Activated CD4-positive, alpha-beta T cell treated with anti-CD3 and anti-CD28 coated beads, Interleukin-2, amount 50 U/mL, for 48 hours (primary cell): ENCODE results near the gene PHACTR2.

Source experiments
- DNase-seq, 2 experiments: peaks; one replicate each; pipeline ENCODE4 v3.0.0-alpha.2; 2020

PHACTR2 gene

DNA sequence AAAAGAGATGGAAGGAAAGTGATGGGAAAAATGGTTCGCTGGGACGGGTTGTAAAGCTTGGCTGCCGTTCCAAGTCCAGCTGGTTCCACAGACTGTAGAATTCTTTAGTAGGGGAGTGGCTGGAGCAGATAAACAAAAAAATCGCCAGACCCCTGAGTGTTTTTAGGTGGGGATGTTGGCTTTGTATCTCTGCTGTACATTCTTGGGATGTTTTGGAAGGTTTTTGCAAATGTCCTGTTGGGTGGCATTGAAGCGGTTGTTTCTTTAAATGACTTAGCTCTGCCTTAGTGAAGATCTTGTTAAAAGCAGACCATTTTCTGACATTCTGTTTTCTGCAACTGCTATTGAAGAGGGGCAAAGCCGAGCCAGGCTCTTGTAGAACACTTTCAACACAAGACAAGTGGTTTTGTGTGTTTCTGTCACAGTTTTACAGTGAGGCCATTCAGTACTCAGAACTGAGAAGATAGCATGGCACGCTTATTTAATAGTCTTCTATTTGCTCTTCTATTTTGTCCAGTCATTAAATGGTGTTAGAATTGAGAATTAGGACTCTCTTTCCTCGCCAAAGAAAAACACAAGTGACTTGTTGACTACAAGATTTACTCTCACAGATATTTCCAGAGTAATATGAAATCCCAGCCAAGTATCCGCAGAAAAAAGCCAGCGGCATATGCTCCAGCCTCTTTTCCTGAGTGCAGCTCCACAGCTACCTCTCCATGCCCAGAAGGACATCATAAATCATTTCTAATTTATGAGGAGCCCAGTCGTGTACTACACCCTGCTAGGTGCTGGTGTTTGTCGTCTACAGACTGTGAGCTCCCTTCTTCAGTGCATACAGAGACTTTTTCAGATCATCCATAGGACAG, 65.8 kb downstream of the PHACTR2 start:
- no peak for DNase-seq

DNA sequence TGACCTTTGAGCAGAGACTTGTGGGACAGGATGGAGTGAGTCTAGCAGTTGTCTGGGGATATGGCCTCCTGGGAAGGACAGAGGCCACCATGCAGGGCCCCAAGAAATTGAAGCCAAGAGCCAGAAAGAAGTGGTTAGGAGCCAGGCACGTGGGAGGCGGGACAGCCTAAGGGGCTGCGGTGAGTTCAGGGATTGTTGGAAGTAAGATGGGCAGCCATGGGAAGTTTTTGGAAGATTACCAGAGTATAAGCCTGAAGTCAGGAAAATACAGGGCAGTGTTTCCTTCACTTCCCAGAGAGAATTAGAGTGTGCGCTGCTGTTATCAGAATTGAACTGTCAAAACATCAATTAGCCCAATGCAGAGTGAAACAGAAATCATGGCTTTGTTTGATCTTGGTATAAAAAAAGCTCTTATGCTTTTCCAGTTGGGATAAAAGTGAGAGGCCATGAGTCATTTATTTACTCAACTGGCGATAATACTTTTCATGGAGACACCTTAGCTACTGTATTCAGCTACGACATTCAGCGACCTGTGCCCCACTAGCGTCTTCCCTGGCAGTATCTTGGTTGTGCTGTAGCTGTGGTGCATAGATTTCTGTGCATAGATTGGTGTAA, 66.9 kb downstream of the PHACTR2 start:
- no peak for DNase-seq

DNA sequence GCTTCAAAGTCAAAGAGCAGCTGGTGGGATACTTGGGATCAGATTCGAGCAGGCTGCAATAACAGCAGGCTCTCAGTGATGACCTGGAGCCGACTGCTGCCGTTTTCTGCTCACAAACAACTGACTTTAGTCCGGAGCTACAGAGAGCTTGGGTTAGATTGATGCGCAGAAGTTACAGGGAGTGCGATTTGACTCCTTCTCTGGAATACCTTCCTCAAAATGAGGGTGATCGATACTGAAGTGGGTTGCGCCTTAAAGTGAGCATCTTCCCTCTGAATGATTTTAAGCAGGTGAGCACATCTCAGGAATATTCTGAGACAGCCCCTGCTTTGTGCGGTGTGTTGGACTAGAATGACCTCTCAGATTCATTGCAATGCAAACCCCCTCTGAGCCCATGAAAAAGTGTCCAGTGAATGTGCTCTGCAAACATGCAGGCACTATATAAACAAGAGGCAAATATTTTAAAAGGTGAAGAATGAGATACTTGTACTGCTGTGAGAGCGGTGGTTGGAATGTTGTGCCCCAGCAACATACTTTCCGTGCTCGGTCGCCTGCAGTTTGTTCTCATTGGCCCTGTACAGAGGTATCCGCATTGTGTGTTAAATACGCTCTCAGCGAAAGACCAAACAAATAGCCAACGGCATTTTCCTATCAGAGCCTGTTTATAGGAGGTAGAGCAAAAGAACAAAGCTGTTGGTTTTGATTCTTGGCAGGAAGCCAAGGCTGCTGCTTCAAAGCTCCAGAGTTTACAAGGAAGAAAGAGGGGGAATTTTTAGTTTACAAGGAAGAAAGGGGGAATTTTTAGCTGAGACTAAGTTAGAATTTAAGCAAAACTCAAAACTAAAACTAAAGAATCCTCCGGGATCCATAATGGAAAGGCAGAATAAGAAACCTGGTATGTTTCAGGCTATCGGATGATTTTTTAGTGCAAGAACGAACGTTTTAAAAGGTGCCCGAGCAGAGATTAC, 67.7 kb downstream of the PHACTR2 start:
- no peak for DNase-seq

DNA sequence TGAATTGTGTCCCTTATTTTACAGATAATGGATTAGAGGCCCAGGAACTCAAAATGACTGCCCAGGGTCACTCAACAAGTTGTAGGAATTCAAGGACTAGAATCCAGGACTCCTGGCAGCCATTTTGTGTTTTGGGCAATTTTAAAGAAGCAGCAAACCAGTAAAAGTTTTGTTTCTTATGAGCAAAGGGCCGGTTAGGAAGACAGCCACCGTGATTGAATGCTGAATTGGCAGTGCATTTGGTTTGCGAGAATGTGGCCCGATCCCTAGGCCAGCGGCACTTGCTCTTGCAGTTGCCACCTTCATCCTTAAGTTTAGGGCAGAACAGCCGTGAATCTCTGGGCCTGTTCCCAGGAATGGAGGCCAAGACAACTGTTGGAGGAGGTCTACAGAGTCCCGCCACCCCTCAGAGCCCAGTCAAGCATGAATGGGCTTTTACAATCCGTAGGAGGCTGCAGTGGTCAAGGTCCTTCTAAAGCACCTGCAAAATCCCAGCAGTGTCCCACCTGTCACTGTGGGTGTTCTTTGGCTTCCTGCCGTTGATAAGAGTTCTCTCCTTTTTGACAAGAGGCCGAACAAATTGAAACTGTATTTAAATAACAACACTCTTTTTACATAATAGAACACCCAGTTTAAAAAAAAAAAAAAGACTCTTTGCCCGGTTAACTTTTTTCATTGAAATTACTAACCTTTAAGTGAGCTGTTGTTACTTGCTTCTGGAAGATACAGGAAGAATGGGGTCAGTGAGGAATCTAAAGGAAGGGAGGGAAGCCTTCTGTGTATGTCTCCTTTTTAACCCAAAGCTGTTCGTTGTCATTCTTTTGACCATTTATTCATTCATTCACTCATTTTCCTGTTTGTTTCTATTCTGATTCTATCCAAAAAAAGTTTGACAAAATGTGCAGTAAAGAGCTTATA, 68.7 kb downstream of the PHACTR2 start:
- no peak for DNase-seq

DNA sequence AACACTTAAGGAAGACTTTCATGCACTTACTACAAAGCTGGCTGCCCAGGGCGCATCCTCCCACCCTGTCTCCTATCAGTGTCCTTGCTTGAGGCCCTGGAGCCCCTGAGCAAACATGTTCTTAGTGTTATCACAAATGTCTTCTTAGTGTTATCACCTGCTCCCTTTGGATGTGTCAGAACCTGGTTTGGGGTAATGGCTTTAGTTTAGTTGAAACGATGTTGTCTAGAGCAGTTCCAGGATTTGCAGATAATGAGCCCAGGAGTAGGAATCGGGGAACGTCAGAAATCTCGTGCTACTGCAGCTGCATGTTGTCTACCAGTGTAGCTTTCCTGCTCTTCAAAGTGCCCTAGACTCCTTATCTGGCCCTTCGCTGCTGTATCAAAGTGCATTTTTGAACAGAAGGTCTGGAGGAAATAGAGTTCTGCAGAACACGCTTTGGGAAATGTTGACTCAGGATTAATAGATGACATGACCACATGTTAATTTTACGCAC, 69.6 kb downstream of the PHACTR2 start:
- DNase-seq, result no peak

DNA sequence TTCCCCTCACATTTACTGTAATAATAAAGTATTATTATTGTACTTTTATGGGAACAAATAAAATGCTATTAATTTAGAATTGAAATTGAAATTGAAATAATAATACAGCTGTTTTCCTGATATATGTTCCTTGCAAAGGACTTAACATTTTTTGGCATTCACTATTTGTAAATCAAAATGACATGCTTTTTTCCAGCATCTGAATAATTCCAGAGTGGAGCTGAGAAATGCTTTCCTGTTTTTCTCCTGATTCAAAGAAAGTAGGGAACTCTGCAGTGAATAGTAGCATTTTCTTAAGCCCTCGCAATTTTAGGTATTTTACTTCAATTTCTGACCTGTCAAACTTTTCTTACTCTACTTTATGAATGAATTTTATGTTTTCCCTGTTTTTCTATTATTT, 72.1 kb downstream of the PHACTR2 start:
- no peak for DNase-seq

DNA sequence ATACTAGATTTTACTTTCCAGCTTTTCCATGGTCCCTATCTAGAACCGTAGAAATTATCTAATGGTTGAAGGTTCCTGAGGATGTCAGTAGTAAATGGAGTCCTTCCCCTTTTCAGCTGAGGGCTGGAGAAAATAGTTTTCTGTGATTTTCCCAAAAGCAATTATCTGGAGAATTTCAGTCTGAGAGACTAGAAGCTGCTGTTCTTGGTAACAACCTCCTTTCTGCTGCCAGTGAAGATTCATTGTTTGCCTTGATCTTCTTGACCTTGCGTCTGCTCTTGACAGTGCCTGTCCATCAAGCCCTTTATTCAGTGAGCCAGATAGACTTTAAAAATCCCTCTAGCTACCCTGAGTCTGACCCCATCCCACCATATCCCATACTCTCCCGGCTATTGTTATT, 73.1 kb downstream of the PHACTR2 start:
- DNase-seq, result no peak

DNA sequence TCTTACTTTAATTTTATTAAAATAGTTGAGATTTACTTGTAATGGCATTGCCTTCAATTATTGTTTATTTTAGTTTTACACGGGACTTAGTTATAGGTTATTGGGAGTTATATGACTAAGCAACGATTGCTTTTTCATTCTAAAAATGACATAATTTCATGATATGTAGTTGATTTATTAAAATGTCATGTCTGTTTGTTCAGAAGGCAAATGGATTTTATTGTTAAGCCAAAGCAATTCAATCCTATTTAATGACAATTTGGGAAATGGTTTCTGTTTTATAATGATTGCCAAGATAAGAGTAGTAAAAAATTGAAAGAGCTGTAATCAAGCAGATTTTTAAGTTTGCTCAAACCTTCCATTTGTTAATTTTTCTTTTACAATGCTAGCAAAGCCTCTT, 74.7 kb downstream of the PHACTR2 start:
- DNase-seq, result no peak

DNA sequence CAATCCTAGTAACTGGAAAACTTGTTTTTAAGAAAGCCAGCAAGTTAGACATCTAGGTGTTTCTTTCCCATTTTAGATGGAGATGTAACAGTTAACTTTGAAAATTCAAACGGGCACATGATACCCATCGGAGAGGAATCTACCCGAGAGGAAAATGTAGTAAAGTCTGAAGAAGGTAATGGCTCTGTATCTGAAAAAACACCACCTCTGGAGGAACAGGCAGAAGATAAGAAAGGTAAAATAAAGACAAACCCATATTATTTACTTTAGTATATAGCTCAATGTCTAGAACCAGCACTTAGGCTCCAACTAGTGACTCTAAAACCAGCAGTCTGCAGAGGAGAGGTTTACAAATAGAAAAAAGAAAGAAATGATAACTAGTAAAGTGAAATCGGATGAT, 75.9 kb downstream of the PHACTR2 start:
- DNase-seq, result no peak

DNA sequence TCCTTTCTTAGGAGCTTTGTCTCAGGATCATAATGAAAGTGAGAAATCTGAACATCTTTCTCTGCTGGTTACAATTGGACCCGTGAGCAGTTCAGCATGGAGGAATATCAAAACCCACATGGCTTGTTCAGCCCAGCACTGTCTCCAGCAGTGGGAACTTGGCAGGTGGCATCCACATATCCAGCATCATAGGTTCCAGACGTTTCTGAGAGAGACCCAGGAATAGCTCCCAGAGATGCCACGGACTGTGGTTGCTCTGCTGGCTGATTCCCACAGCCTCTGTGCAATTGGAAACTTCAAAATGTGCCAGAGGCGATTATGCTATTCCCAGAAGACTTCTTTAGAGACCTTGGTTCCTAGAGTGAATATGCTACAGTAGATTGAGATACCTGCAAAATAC, 76.4 kb downstream of the PHACTR2 start:
- no peak for DNase-seq

DNA sequence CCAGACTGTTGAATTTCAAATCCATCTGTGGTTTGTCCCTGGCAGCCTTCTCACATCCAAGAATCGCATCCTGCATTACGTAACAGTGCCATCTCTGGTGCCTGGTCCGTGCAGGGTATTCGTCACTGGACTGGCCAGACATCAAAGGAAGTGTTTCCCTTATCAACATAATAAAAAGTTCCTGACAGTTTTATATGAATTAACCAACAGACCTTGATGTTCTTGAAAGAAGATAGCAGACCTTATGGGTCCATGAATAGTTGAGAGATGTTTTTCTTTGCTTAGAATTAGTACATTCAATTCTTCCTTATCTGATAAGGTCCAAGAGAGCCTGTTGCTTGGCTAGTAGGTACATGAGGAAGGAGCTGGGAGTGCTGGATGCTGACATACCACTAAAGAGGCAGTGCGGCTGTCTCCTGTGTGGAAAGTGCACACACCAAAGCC, 77.6 kb downstream of the PHACTR2 start:
- DNase-seq, result no peak

DNA sequence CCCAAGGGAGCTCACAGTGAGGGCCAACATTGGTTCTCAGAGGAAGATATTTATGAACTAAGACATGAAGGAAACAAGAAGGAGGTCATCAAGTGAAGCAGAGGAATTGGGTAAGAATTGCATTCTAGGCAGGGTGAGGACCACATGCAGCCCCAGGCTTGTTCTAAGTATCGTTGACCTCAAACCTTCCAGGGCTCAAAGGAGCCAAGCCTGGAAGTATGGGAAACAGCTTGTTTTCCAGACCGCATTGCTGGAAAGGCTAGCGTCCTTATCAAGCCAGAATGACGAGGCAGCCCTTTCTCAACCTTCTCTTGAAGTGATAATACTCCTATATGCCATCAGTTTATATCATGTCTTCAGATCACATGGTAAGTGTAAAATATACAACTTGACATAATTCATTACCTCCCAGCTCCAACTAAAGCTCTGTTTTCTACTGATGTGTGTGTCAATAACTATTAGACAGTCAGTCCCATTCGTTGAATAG, 79.6 kb downstream of the PHACTR2 start:
- no peak for DNase-seq

DNA sequence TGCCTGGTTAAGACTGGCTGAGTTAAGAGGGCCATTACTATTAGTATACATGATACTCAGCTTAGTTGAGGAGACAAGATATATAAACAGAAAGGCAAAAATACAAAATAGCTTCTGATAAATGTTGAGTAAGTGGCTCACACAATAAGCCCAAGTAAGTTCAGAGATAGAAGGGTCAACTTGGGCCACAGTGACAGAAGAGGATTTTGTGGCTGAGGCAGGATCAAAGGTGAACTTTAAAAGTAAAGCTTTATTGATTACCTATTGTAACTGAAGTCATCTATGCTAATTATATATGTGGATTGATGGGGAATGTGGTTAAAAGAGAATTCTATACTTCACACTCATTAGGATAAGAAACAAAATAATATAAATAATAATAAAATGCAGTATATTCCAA, 80.8 kb downstream of the PHACTR2 start:
- DNase-seq, result no peak

DNA sequence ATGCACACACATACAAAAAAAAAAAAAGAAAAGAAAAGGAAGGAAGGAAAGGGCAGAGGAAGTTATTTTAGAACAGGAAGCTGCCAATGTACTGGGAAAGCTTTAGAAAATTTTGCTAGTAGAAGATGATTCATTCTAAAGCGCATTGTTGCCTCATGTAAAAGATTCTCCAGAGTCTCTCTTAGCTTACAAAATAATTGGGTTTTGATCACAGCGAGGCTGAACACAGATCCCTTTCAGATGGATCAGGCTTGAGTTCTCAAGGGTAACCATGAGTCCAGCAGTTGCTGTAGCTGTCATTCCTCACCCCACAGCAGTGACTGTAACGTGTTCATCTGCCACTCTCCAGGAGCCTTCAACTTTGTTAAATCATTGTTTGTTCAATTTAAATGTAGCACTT, 81.9 kb downstream of the PHACTR2 start:
- DNase-seq, result no peak

DNA sequence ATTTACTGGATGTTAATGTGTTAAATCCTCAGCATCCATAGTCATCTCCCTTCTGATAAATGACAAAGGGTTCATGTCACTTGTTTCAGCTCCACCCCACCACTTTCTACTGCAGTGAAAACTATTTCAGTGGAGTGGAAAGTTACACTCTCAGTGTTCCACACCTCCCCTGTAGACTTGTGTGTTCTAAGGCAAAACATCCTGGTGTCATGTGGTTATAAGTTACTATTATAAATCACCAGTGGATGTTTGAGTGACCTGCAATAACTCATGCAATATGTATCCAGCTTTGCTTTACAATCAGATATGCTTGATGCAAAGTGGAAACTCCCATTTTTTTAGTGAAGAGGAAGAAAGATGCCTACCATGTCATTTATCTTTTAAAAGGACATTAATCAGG, 83.3 kb downstream of the PHACTR2 start:
- no peak for DNase-seq

DNA sequence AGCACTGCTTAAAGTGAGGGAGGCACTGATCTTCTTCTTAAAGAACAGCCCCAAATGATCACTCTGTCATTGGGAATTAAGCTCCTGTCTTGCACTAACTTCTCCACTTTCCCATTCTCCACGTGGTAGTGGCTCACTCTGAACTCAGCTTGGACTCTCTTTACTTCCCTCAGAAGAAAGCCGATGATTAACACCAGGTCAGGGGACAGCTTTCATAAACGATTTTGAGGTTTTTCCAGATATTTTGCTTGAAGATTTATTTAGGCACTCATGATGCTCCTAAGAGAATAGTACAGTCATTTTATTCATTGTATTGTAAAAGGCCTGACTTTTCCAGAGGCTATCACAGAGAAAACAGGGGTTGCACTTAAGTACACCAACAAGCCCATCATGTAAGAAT, 84.4 kb downstream of the PHACTR2 start:
- no peak for DNase-seq

DNA sequence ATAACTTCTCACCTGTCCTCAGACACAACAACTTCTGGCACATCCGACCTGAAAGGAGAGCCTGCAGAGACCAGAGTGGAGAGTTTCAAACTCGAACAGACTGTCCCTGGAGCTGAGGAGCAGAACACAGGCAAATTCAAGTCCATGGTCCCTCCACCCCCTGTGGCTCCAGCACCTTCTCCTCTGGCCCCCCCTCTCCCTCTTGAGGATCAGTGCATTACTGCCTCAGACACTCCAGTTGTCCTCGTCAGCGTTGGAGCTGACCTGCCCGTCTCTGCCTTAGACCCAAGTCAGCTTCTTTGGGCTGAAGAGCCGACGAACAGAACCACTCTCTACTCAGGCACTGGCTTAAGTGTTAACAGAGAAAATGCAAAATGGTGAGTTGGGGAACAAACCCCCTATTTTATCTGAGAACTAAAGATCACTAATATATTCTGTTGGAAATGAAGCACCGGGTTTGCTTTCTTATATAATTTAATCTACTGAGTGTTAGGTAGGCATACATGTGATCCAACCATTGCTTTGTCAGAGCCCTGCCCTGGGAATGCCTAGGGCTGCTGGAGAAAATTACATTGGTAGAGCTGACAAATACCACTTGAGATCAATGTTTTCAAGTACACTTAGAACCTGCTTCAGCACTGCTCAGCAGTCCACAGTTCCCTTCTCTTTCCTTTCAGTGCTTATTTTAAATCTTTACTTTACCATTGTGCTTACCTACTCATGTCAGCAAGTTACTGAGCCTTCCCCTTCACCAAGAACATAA, 87.8 kb downstream of the PHACTR2 start:
- DNase-seq, result no peak

DNA sequence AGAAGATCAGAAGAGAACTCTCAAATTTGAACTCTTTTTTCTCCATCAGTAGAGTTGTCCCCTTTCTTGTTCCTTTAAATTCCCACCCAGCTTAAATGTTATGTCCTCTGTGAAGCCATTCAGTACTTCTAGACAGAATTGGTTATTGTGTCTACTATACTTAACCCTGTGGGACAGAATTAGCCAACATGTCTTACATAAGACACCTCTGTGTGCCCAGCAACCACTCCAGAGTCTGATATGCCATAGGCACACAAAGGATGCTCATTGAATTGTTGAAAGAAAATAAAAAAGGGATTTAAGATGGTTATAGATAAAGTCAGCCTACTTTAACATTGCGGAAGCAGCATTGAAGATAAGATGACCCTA, 88.4 kb downstream of the PHACTR2 start:
- DNase-seq, result no peak

DNA sequence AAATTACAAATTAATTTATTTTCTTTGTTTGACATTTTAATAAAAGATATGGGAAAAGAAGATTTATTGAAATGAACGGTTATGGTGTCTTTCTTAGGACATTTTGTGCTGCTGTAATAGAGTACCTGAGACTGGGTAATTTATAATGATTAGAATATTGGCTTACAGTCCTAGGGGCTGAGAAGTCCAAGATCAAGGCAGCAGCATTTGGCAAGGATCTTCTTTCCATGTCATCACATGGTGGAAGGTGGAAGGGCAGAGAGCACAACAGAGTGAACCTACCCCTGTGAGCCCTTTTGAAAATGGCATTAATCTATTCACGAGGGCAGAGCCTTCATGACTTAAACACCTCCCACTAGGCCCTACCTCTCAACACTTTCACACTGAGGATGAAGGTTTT, 89.7 kb downstream of the PHACTR2 start:
- no peak for DNase-seq

DNA sequence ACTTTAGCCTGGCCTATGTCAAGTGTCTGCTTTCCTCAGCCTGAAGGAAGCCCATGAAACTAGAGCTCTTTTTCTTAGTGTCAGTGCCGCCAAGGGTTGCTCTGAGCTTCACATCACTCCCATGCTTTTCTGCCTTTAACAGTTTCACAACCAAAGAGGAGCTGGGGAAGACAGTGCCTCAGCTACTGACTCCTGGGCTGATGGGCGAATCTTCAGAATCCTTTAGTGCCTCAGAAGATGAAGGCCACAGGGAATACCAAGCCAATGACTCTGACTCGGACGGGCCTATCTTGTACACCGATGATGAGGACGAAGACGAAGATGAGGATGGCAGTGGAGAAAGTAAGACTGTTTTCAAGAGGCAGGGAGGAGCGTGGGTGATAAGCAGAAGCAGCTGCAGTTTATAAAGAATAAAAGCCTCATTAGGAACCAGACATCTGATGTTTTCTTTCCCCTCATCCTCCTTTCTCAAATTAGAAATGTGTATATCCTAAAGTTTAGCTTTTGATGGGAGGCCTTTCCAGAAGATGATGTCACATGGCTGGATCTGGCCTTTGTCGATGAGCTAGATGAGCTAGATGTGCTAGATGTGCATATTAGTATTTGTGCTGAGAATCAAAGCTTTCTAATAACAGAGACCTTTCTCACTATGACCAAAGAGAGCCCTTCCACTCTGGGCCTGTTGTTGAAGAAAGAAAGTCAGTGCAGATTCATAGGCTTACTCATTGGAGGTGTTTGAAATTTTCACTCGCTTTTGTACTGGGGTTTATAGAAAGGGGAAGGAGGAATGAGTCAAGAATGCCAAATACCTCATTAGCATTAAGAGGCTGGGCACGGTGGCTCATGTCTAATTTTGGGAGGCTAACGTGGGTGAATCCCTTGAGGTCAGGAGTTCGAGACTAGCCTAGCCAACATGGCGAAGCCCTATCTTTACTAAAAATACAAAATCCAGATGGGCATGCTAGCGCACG, 94.6 kb downstream of the PHACTR2 start:
- DNase-seq, result no peak
